ENCODE results near the gene PDE9A.

PDE9A gene

GRCh38 chr21:42684109-42684916 is 30.9 kb downstream of the PDE9A start:
- Histone ChIP-seq H3K9me3 (ENCODE audit: insufficient read depth, low read length, severe bottlenecking) (no peaks in the 10 kb centered on the region), H3K36me3 (ENCODE audit: insufficient read depth, low read length) (no peaks in the 10 kb centered on the region), H4K20me1 (ENCODE audit: insufficient read depth, low read length) (no peaks in the 10 kb centered on the region), H3K4me3 (ENCODE audit: low read depth in 1 of 2, low read length in 2 of 2) (peak overlapping the region in 1 of 2 experiments; percentile 46; a peak in 2 of 4 replicates), H3K27me3 (ENCODE audit: insufficient read depth, low read length, poor library complexity) (no peaks in the 10 kb centered on the region), H3K79me2 (ENCODE audit: insufficient read depth, low read length) (no peaks in the 10 kb centered on the region), H2AFZ (ENCODE audit: low read depth, low read length) (peak overlapping the region; percentile 56; the same call in 1 of the 2 replicates), H3K4me1 (ENCODE audit: insufficient read depth, low read length) (peaks cover 52% of the 10 kb centered on the region), H3K4me2 (ENCODE audit: insufficient read depth, low read length) (peak overlapping the region; percentile 71), H3K27ac (ENCODE audit: low read length) (peak overlapping the region; percentile 97), H3K9ac (ENCODE audit: low read depth, low read length) (peak overlapping the region; percentile 51)
- TF ChIP-seq, protein P1, sequence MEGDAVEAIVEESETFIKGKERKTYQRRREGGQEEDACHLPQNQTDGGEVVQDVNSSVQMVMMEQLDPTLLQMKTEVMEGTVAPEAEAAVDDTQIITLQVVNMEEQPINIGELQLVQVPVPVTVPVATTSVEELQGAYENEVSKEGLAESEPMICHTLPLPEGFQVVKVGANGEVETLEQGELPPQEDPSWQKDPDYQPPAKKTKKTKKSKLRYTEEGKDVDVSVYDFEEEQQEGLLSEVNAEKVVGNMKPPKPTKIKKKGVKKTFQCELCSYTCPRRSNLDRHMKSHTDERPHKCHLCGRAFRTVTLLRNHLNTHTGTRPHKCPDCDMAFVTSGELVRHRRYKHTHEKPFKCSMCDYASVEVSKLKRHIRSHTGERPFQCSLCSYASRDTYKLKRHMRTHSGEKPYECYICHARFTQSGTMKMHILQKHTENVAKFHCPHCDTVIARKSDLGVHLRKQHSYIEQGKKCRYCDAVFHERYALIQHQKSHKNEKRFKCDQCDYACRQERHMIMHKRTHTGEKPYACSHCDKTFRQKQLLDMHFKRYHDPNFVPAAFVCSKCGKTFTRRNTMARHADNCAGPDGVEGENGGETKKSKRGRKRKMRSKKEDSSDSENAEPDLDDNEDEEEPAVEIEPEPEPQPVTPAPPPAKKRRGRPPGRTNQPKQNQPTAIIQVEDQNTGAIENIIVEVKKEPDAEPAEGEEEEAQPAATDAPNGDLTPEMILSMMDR (IDR thresholded peaks at IDR 0.05; ENCODE audit: borderline replicate concordance, extremely low read depth, low read length, poor library complexity, severe bottlenecking), result peak; percentile 4
- TF ChIP-seq EZH2 (IDR thresholded peaks at IDR 0.05; ENCODE audit: borderline replicate concordance, low read depth, low read length, severe bottlenecking), result no peak
- ATAC-seq (ENCODE audit: insufficient read depth, low read depth), result peak; percentile 83
- peak; percentile 92 for DNase-seq

DNA sequence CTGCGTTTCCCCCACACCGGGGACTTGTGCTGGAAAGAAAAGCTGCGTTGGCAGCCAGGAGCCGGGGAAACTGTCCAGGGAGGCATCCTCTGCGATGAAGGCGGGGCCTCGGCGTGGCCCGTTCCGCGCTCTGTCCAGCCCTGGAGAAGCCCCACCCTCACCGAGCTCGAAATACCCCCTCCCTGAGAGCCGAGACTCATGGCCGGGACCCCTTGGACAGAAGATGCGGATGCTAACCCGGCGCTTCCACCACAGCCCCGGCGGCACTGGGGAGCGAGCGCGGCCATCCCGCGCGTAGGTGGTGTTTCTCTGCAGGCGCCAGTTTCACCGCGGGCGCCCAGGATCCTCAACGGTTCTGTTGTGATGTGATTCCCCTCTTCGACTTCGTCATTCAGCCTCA is 31.6 kb downstream of the PDE9A start:
- 0 out of 4 replicates have a peak overlapping the region, but pooled peaks of 1 of the 2 experiments have one; percentile 46 for H3K4me3 ChIP-seq (ENCODE audit: low read depth in 1 of 2, low read length in 2 of 2)
- TF ChIP-seq, protein P1 (IDR thresholded peaks at IDR 0.05; ENCODE audit: borderline replicate concordance, extremely low read depth, low read length, poor library complexity, severe bottlenecking), result no peak
- TF ChIP-seq EZH2 (IDR thresholded peaks at IDR 0.05; ENCODE audit: borderline replicate concordance, low read depth, low read length, severe bottlenecking), result no peak
- H2AFZ ChIP-seq (ENCODE audit: low read depth, low read length), result no peak overlapping the region

DNA sequence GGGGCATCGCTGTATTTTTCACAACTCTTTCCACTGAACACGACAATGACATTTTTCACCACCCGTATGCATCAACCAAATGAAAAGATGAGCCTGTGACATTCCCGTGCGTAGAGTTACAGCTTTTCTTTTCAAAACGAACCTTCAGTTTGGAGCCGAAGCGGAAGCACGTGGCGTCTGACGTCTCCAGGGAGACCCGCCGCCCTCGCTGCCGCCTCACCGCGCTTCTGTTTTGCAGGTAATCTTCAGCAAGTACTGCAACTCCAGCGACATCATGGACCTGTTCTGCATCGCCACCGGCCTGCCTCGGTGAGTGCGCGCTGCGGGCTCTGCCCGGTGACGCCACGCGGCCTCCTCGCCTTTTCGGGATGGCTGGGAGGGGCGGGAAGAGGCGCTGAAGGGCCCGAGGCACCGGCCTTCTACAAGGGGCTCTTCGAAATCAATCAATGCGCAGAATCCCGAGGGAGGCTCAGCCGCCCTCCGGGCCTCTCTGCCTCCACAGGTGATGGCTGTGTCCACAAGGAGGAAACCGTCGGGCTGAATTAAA is 32.6 kb downstream of the PDE9A start:
- no peak overlapping the region for H2AFZ ChIP-seq (ENCODE audit: low read depth, low read length)
- H3K36me3 ChIP-seq (ENCODE audit: insufficient read depth, low read length), result no peaks in the 10 kb centered on the region
- H3K27ac ChIP-seq (ENCODE audit: low read length), result no peak overlapping the region
- DNase-seq (no peak), ATAC-seq (ENCODE audit: insufficient read depth, low read depth) (no peak)
- no peak overlapping the region for H3K4me3 ChIP-seq (ENCODE audit: low read depth in 1 of 2, low read length in 2 of 2)
- peaks cover 49% of the 10 kb centered on the region for H3K4me1 ChIP-seq (ENCODE audit: insufficient read depth, low read length)
- no peaks in the 10 kb centered on the region for H4K20me1 ChIP-seq (ENCODE audit: insufficient read depth, low read length)
- no peak overlapping the region for H3K9ac ChIP-seq (ENCODE audit: low read depth, low read length)
- H3K79me2 ChIP-seq (ENCODE audit: insufficient read depth, low read length), result no peaks in the 10 kb centered on the region
- H3K4me2 ChIP-seq (ENCODE audit: insufficient read depth, low read length), result no peak overlapping the region
- H3K9me3 ChIP-seq (ENCODE audit: insufficient read depth, low read length, severe bottlenecking), result no peaks in the 10 kb centered on the region
- H3K27me3 ChIP-seq (ENCODE audit: insufficient read depth, low read length, poor library complexity), result no peaks in the 10 kb centered on the region
- TF ChIP-seq EZH2 (IDR thresholded peaks at IDR 0.05; ENCODE audit: borderline replicate concordance, low read depth, low read length, severe bottlenecking), result no peak
- TF ChIP-seq, protein P1 (IDR thresholded peaks at IDR 0.05; ENCODE audit: borderline replicate concordance, extremely low read depth, low read length, poor library complexity, severe bottlenecking), result no peak

More for the DNA sequence above, 31.6 kb downstream of the PDE9A start:
- Histone ChIP-seq H3K79me2 (ENCODE audit: insufficient read depth, low read length) (no peaks in the 10 kb centered on the region), H3K4me1 (ENCODE audit: insufficient read depth, low read length) (peaks cover 52% of the 10 kb centered on the region), H3K4me2 (ENCODE audit: insufficient read depth, low read length) (peak overlapping the region; percentile 71), H4K20me1 (ENCODE audit: insufficient read depth, low read length) (no peaks in the 10 kb centered on the region), H3K9me3 (ENCODE audit: insufficient read depth, low read length, severe bottlenecking) (no peaks in the 10 kb centered on the region), H3K9ac (ENCODE audit: low read depth, low read length) (peak overlapping the region; percentile 51), H3K27me3 (ENCODE audit: insufficient read depth, low read length, poor library complexity) (no peaks in the 10 kb centered on the region), H3K36me3 (ENCODE audit: insufficient read depth, low read length) (no peaks in the 10 kb centered on the region), H3K27ac (ENCODE audit: low read length) (peak overlapping the region; percentile 97)
- ATAC-seq (ENCODE audit: insufficient read depth, low read depth) (no peak), DNase-seq (peak; percentile 23)

All from DND-41 (cell line).